Measurements from ENCODE around the gene SPTB. TPM values are rescaled to one million over a fixed set of nuclear protein-coding genes. Genes with fewer than 3 reads are reported as not detected.

The SPTB gene
- total and polyA plus RNA-seq, 8 donors = under 0.01 to 3.5 (median 0.55) TPM; not detected in 2

- H3K36me3 ChIP-seq = no peaks in the 10 kb centered on the region
- intact Hi-C loops (cut with DNase I; ENCODE audit: low total_unique reads) = no loop called here
- no peaks in the 10 kb centered on the region for H3K9me3 ChIP-seq
- H3K27ac ChIP-seq = no peak overlapping the region
- no peaks in the 10 kb centered on the region for H3K4me1 ChIP-seq
- no peak for DNase-seq
- H3K27me3 ChIP-seq = peaks cover 0 to 61% (median under 1%) of the 10 kb centered on the region in 3 donors
- 79 to 87% (median 85%) methylated on average over 3 of the region's 3 CpGs for WGBS, 5 donors
- H3K4me3 ChIP-seq = no peak overlapping the region
- no peak for TF ChIP-seq POLR2A (IDR thresholded peaks at IDR 0.05)
These were observed 31.5 kb downstream of the SPTB start for GRCh38 chr14:64848239-64848638.

GRCh38 chr14:64846319-64846718, 33.4 kb downstream of the SPTB start:
- peaks cover 0 to 72% (median 11%) of the 10 kb centered on the region in 3 donors for H3K27me3 ChIP-seq
- intact Hi-C loops (cut with DNase I; ENCODE audit: low total_unique reads) = no loop called here
- TF ChIP-seq POLR2A (IDR thresholded peaks at IDR 0.05) (no peak), EP300 (IDR thresholded peaks at IDR 0.05) (no peak), CTCF (IDR thresholded peaks at IDR 0.05) (no peak), POLR2AphosphoS5 (IDR thresholded peaks at IDR 0.05) (no peak)
- no peak overlapping the region for H3K27ac ChIP-seq
- H3K9me3 ChIP-seq = no peaks in the 10 kb centered on the region
- H3K4me3 ChIP-seq = no peak overlapping the region
- H3K4me1 ChIP-seq = peaks cover 0 to 2% (median 0%) of the 10 kb centered on the region in 4 donors
- no peak for DNase-seq
- H3K36me3 ChIP-seq = no peaks in the 10 kb centered on the region
- 78 to 86% (median 82%) methylated on average over 4 of the region's 4 CpGs for WGBS, 5 donors

- WGBS, 5 donors = 40 to 65% (median 43%) methylated on average over 6 of the region's 6 CpGs
- peaks cover 0 to 76% (median 11%) of the 10 kb centered on the region in 3 donors for H3K27me3 ChIP-seq
- TF ChIP-seq CTCF (IDR thresholded peaks at IDR 0.05) = no peak
- TF ChIP-seq EP300 (IDR thresholded peaks at IDR 0.05) = no peak
- TF ChIP-seq POLR2AphosphoS5 (IDR thresholded peaks at IDR 0.05) = no peak
- no peak for TF ChIP-seq POLR2A (IDR thresholded peaks at IDR 0.05)
These were observed 33.8 kb downstream of the SPTB start for GRCh38 chr14:64845878-64846277.

GRCh38 chr14:64844969-64845536, 34.7 kb downstream of the SPTB start:
- TF ChIP-seq POLR2A (IDR thresholded peaks at IDR 0.05) (no peak), CTCF (IDR thresholded peaks at IDR 0.05) (no peak), POLR2AphosphoS5 (IDR thresholded peaks at IDR 0.05) (no peak), EP300 (IDR thresholded peaks at IDR 0.05) (no peak)
- Histone ChIP-seq H3K27ac (no peak overlapping the region), H3K4me1 (peaks cover 0 to 3% (median 0%) of the 10 kb centered on the region in 4 donors), H3K36me3 (no peaks in the 10 kb centered on the region), H3K27me3 (peaks cover 0 to 71% (median 11%) of the 10 kb centered on the region in 3 donors), H3K4me3 (no peak overlapping the region), H3K9me3 (no peaks in the 10 kb centered on the region)
- no peak for DNase-seq
- WGBS, 5 donors = 32 to 58% (median 51%) methylated on average over 3 of the region's 3 CpGs
- intact Hi-C loops (cut with DNase I; ENCODE audit: low total_unique reads) = no loop called here

More at GRCh38 chr14:64845878-64846277, 33.8 kb downstream of the SPTB start:
- intact Hi-C loops (cut with DNase I; ENCODE audit: low total_unique reads) = no loop called here
- no peak for DNase-seq
- H3K4me1 ChIP-seq = peaks cover 0 to 3% (median 0%) of the 10 kb centered on the region in 4 donors
- H3K27ac ChIP-seq = no peak overlapping the region
- no peaks in the 10 kb centered on the region for H3K36me3 ChIP-seq
- H3K9me3 ChIP-seq = no peaks in the 10 kb centered on the region
- no peak overlapping the region for H3K4me3 ChIP-seq

GRCh38 chr14:64844272-64844671, 35.4 kb downstream of the SPTB start:
- intact Hi-C loops (cut with DNase I; ENCODE audit: low total_unique reads) = no loop called here
- no peak overlapping the region for H3K4me3 ChIP-seq
- H3K36me3 ChIP-seq = no peaks in the 10 kb centered on the region
- no peaks in the 10 kb centered on the region for H3K9me3 ChIP-seq
- peaks cover 0 to 3% (median 0%) of the 10 kb centered on the region in 4 donors for H3K4me1 ChIP-seq
- H3K27ac ChIP-seq = no peak overlapping the region
- TF ChIP-seq POLR2A (IDR thresholded peaks at IDR 0.05) (no peak), POLR2AphosphoS5 (IDR thresholded peaks at IDR 0.05) (no peak)
- WGBS, 5 donors = 66 to 79% (median 77%) methylated on average over 2 of the region's 2 CpGs
- DNase-seq = no peak
- H3K27me3 ChIP-seq = peaks cover 0 to 70% (median 15%) of the 10 kb centered on the region in 3 donors
